HG02970 (cell line): ENCODE measurements around the gene C1orf198.

ENCODE experiments used
- ATAC-seq: cut with Tn5 transposase; IDR thresholded peaks from one replicate; pipeline ENCODE4 v1.9.1; 2021; ENCODE audit warnings: mild to moderate bottlenecking, moderate library complexity, moderate number of reproducible peaks; ENCODE audit not compliant: unreplicated experiment, low FRiP score

C1orf198 gene

DNA sequence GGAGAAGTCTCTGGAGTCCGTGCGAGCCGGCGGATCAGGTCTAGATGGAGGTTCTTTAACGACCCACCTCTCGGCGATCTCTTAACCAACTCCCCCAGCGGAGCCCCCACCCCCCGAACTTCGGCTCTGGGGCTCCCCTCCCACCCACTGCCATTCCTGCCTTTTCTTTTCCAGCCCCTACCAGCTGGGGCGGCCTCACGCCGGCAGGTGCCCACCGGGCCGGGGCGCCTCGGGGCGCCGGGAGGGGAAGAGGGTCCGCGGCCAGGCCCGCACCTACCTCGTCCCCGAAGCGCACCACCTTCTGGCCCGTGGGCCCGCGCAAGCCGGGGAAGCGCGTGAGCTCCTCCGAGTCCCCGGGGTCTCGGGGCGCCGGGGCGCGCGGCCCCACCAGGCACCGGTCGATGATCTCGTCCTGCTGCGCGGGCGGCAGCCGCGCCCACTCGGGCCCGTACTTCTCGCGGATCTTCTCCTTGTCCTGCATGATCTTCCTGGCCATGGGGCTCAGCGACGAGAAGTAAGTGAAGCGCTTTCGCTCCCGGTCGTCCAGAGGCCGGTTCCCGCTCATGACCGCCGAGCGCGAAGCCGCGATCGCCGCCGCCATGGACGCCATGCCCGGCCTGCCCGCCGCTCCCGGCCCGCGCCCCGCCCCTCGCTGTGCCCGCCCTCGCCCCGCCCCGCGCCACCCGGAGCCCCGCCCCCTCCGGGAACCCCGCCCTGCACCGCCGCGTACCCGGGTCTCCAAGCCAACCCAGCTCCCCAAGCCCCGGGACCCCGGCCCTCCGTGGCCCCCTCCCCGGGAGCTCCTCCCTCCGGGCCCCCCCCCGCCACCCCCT is at the start of gene C1orf198:
TSS of gene C1orf198 (minus strand) at position 619 of the 833 bp plus-strand sequence. CDS start at position 610, 9 bp downstream.
- ATAC-seq: peak; percentile 74

- no peak for ATAC-seq
Measured at GRCh38 chr1:230917284-230918135, 49.2 kb upstream of the C1orf198 start.

DNA sequence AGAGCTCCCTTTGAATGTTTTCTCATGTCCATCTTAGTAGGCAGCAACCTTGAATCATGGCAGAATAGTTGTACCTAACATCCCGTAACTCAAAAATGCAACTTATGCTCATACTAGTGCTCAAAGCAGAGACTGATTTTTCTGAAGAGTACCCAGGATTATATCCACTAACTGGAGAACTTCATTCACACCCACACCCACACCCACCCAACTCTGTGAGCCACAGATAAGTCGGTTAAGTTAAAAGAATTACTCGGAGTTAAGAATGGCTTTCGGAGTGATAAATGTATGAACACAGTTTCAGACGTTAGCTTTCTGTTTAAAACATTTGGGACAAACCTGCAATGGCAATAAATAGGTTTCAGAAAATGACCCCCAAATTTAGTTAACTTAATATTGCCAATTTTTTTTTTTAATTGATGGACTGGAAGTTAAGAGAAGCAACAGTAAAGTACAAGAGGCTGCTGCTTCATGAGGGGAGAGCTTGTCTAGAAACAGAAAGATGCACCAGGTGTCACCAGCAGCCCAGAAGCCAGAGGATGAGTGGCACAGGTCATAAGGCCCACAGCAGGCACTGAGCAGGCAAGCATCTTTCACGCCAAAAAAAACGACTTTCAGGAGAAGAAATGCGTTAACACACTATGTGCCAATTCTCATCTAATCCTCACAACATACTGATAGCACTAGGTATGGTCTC is 48.4 kb upstream of the C1orf198 start:
- no peak for ATAC-seq

GRCh38 chr1:230915078-230915477 is 46.8 kb upstream of the C1orf198 start:
- ATAC-seq: no peak

DNA sequence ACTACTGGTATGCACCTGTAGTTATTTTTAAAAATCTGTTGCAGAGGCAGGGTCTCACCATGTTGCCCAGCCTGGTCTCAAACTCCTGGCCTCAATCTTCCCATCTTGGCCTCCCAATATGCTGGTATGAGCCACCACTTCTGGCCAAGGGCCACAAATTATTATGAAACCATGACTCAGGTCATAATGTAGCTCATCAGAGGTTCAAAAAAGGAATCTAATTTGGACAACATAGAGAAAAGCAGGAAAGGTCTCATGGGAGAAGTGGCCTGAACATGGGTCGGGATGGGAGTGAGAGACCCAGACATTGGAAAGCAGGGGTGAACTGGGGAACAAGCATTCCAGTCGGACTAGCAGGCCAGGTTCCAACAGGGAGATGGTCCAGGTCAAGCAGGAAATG is 45.2 kb upstream of the C1orf198 start:
- no peak for ATAC-seq

DNA sequence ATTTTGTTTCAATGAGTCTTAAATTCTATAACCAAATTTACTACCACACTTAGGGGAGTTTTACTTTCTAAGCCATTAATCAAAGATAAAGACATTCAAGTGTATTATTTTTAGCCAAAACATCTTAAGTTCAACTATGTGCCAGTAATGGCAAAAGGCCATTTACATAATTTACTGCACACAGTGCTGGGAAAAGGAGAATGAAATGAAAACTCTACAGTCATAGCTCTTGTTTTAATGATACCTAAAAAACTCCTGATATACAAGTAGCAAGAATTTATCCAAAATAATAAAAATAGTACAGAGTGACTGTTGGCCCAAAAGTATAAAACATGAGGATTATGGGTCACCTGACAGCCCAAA is 42.4 kb upstream of the C1orf198 start:
- no peak for ATAC-seq

GRCh38 chr1:230909974-230910754 is 41.8 kb upstream of the C1orf198 start:
- no peak for ATAC-seq

DNA sequence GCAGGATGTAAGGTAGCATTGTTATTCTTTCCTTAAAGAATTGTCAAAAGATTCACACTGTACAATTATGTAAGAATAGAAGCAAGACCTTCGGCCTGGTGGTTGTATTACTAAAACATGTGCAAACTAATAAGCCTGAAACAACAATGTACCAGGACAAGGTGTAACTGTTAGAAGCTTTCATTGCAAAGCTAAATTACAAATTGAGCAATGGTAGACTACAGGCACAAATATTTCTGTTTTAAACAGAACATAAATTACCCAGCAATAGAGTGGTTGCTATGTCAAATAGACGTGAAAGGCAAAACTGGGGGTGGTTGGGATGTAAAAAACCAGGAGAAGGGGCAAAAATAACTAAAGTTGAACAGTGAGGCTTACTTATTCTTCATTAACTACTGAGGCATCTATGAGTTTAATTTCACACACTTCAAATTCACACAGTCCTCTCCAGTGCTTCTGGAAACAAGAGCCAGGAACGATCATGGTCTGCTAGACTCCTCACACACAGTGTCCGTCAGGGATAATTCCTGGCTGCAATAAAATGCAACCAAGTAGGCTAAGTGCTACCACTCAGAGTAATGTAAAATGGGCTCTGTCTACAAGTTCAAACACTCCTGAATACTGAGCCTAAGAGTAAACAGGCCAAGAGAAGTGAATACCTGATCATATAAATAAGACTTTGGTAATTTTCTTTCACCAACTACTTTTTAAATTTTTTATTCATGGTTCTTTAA is 39.3 kb upstream of the C1orf198 start:
- no peak for ATAC-seq

GRCh38 chr1:230906226-230906625 is 37.9 kb upstream of the C1orf198 start:
- ATAC-seq: no peak

- ATAC-seq: no peak
Measured at GRCh38 chr1:230905733-230906132, 37.4 kb upstream of the C1orf198 start.

DNA sequence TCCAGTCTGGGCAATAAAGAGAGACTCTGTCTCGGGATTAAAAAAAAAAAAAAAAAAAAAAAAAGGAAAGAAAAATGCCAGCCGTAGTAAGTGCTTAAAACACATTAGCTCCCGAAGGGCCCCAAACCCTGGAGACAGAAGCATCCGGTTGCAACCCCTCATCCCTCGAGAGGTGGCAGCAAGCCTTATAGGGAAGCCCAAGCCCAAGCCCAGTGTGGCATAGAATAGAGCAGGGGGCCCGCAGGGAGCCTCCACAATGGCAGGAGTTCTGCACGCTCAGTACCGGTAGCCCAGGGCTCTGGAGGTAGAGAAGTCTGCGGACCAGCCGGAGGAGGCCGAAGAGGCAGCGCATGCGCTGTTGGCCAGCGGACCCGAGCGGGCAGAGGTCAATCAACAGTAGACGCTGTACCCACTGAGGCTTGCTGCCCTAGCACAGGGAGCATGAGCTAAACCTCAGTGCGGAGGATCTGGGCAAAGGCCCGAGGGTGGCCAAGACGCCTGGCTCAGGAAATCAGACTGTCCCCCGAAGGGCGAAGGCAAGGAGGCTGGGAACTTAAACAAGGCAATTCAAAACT is 34.1 kb upstream of the C1orf198 start:
- ATAC-seq: no peak

DNA sequence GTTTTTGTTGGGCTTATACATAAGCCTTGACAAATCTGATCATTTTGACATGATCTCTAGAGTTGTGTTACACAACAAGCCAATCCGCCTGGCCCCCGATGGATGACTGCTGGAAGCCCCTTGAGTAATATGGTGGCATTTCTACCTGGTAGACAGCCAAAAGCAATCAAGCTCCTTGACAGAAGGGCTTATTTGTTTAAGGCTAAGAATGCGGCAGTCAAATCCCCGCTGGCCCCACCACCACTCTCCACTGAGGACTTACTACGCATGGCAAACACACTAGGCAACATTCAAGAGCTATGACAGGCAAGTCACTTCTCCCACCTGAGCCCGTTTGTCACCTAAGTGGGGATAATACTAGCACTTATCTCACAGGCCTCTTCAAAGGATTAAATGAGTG is 33.4 kb upstream of the C1orf198 start:
- no peak for ATAC-seq

DNA sequence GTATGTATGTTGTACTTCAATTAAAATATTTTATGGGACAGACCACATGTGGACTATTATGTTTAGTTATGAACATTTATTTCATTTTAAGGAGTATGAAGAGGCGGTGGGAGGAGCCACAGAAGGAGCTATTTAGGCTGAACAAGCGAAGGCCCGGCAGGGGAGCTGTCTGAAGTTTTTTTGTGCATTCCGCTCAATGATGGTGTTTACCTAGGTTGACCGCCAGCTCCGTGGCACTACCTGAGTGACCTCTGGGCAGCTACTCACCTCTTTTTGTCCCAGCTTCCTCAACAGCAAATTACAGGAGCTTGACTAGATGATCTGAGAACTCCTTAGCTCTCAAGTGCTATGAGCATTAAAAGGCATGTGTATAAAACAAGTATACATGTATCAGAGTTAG is 32.7 kb upstream of the C1orf198 start:
- ATAC-seq: no peak

- ATAC-seq: no peak
Measured at GRCh38 chr1:230899841-230900251, 31.5 kb upstream of the C1orf198 start.

DNA sequence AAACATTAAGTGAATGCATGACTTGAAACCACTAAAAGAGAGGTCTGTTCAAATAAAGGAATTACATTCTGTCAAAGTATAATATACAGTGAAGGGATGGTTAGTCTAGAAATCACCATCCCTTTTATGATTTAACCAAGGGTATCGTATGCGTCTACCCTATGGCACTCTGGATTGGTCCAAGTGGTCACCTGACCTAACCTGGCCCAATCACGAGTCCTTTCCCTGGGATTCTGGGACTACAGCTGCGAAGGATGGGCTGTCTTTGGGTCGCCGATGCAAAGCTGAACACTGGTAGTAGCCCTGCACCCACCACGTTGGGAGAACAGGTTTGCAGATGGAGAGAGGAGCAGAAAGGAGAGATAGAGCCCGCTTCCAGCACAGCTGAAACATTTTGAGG is 30.4 kb upstream of the C1orf198 start:
- no peak for ATAC-seq

GRCh38 chr1:230898144-230898543 is 29.8 kb upstream of the C1orf198 start:
- ATAC-seq: no peak

DNA sequence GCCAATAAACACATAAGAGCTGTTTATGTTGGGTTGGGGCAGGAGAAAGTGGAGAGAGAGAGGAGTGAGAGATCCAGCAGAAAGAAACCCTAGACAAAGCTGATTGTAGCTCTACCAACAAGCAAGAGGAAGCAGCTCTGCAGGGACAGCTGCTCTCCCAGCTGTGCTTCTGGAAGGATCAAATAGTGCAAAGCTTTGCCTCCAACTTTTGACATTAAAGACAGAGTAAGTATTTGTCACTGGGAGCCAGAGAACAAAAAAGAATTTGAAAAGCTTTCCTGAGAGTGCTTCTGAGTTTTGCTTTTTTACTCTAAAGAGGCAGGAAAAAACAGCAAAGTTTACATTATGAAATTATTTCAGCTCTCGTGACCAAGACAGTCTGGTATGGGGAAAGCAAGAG is 28.5 kb upstream of the C1orf198 start:
- no peak for ATAC-seq

DNA sequence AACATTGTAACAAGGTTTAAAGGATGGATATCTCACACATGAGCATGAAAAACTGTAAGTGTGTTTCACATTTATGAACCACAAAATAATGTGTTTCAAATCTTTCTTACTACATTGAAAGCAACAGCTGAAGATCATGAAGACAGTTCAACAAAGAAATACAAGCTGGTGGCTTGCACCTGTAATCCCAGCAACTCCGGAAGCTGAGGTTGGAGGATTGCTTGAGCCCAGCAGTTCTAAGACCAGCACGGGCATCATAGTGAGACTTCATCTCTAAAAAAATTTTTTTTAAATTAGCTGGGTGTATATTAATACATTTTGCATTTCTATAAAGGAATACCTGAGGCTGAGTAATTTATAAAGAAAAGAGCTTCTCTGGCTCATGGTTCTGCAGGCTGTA is 27.1 kb upstream of the C1orf198 start:
- ATAC-seq: no peak

GRCh38 chr1:230894664-230895063 is 26.3 kb upstream of the C1orf198 start:
- ATAC-seq: no peak
